Activated CD8-positive, alpha-beta memory T cell treated with anti-CD3 and anti-CD28 coated beads, Interleukin-2, amount 10 ng/mL, durations not matched to agents 7 days and 5 days (primary cell): ENCODE data around the gene MMD. TPM values are rescaled to one million over a fixed set of nuclear protein-coding genes. Genes with fewer than 3 reads are reported as not detected.

ENCODE experiments used
- ATAC-seq: fragments of 150-1000 bp; cut with Tn5 transposase; one replicate; pipeline ENCODE4 v1.10.0; 2021; ENCODE audit warnings: moderate library complexity
- CTCF ChIA-PET: fragments of 350-600 bp; sonication (Branson Sonifier 250); formaldehyde crosslinking; loops from one replicate; lab custom pipeline; 2021; ENCODE audit warnings: antibody characterized with exemption; lab: Charles Lee
- DNase-seq: peaks from one replicate; pipeline ENCODE4 v3.0.0-alpha.2; 2020
- H3K27ac Mint-ChIP-seq: one replicate; pipeline ENCODE4 v1.8.0; 2021; ENCODE audit warnings: mild to moderate bottlenecking, mixed read lengths
- H3K27me3 Mint-ChIP-seq: one replicate; pipeline ENCODE4 v1.8.0; 2021; ENCODE audit warnings: mixed read lengths
- H3K36me3 Mint-ChIP-seq: one replicate; pipeline ENCODE4 v1.8.0; 2021; ENCODE audit warnings: mild to moderate bottlenecking, mixed read lengths
- H3K4me1 Mint-ChIP-seq: one replicate; pipeline ENCODE4 v1.8.0; 2021; ENCODE audit warnings: mixed read lengths
- H3K4me3 Mint-ChIP-seq: one replicate; pipeline ENCODE4 v1.8.0; 2021; ENCODE audit warnings: mild to moderate bottlenecking, moderate library complexity, mixed read lengths
- H3K9me3 Mint-ChIP-seq: one replicate; pipeline ENCODE4 v1.8.0; 2022; ENCODE audit warnings: low read depth, mixed read lengths
- total RNA-seq, 2 experiments: library from RNA; stranded (reverse); gene quantifications; one replicate each; pipeline ENCODE4 v1.2.3, GENCODE V29; 2021

Gene MMD
- total RNA-seq, 2 experiments from 2014 or later, result 41.5 to 41.9 TPM

- DNase-seq (peak; percentile 84), ATAC-seq (peak; percentile 92)
- Mint-ChIP-seq H3K27ac (no peak overlapping the region), H3K4me1 (peaks cover 4% of the 10 kb centered on the region), H3K4me3 (no peak overlapping the region), H3K27me3 (peaks cover 20% of the 10 kb centered on the region), H3K36me3 (peaks cover 8% of the 10 kb centered on the region), H3K9me3 (peaks cover 10% of the 10 kb centered on the region)
- CTCF ChIA-PET, result interaction anchor here (0.8 to 5.5 kb wide), 31 partner anchors 9 to 365 kb away, joined by 3 to 62 read pairs (median 4); no protein-coding TSS in a partner anchor
These were observed 65.0 kb downstream of the MMD start for GRCh38 chr17:55356434-55357328.

GRCh38 chr17:55354941-55355340 lies 66.7 kb downstream of the MMD start:
- peaks cover 15% of the 10 kb centered on the region for H3K4me1 Mint-ChIP-seq
- H3K9me3 Mint-ChIP-seq, result no peaks in the 10 kb centered on the region
- H3K36me3 Mint-ChIP-seq, result no peaks in the 10 kb centered on the region
- peaks cover 8% of the 10 kb centered on the region for H3K27me3 Mint-ChIP-seq
- DNase-seq (no peak), ATAC-seq (no peak)
- H3K27ac Mint-ChIP-seq, result no peak overlapping the region
- CTCF ChIA-PET, result interaction anchor here (0.9 to 5.5 kb wide), 11 partner anchors 10 to 364 kb away, joined by 3 to 62 read pairs (median 4); no protein-coding TSS in a partner anchor
- H3K4me3 Mint-ChIP-seq, result no peak overlapping the region

- Mint-ChIP-seq H3K27me3 (peaks cover 5% of the 10 kb centered on the region), H3K36me3 (no peaks in the 10 kb centered on the region), H3K4me3 (no peak overlapping the region), H3K9me3 (no peaks in the 10 kb centered on the region), H3K4me1 (peaks cover 21% of the 10 kb centered on the region), H3K27ac (no peak overlapping the region)
- ATAC-seq (no peak), DNase-seq (no peak)
- CTCF ChIA-PET, result interaction anchor here (0.9 to 5.5 kb wide), 4 partner anchors 9 to 363 kb away, joined by 3 to 62 read pairs (median 4); no protein-coding TSS in a partner anchor
These were observed 67.6 kb downstream of the MMD start for GRCh38 chr17:55354010-55354409.

- CTCF ChIA-PET, result interaction anchor here (1.9 to 2.9 kb wide), 2 partner anchors 55 to 358 kb away, joined by 5 to 13 read pairs; no protein-coding TSS in a partner anchor
- peaks cover 37% of the 10 kb centered on the region for H3K4me1 Mint-ChIP-seq
These were observed 70.4 kb downstream of the MMD start for GRCh38 chr17:55351226-55351625.

GRCh38 chr17:55350825-55351205 lies 70.8 kb downstream of the MMD start:
- Mint-ChIP-seq H3K9me3 (peaks cover 6% of the 10 kb centered on the region), H3K36me3 (peaks cover 14% of the 10 kb centered on the region), H3K27ac (no peak overlapping the region), H3K27me3 (peaks cover 4% of the 10 kb centered on the region), H3K4me1 (peaks cover 37% of the 10 kb centered on the region), H3K4me3 (no peak overlapping the region)
- DNase-seq, result no peak
- CTCF ChIA-PET, result interaction anchor here (1.9 to 2.9 kb wide), 2 partner anchors 55 to 358 kb away, joined by 5 to 13 read pairs; no protein-coding TSS in a partner anchor
- no peak for ATAC-seq

More at GRCh38 chr17:55351226-55351625, 70.4 kb downstream of the MMD start:
- peaks cover 4% of the 10 kb centered on the region for H3K27me3 Mint-ChIP-seq
- DNase-seq (no peak), ATAC-seq (no peak)
- peaks cover 6% of the 10 kb centered on the region for H3K9me3 Mint-ChIP-seq
- H3K36me3 Mint-ChIP-seq, result peaks cover 13% of the 10 kb centered on the region
- H3K27ac Mint-ChIP-seq, result no peak overlapping the region
- H3K4me3 Mint-ChIP-seq, result no peak overlapping the region

GRCh38 chr17:55348749-55349354 lies 72.8 kb downstream of the MMD start:
- DNase-seq (peak; percentile 54), ATAC-seq (no peak)
- Mint-ChIP-seq H3K9me3 (peaks cover 6% of the 10 kb centered on the region), H3K4me3 (no peak overlapping the region), H3K27me3 (no peaks in the 10 kb centered on the region), H3K36me3 (peaks cover 18% of the 10 kb centered on the region), H3K4me1 (peaks cover 52% of the 10 kb centered on the region), H3K27ac (no peak overlapping the region)
- CTCF ChIA-PET, result interaction anchor here (0.7 to 3.7 kb wide), 20 partner anchors 8 to 363 kb away, joined by 3 to 39 read pairs (median 4); no protein-coding TSS in a partner anchor

- DNase-seq, result no peak
- CTCF ChIA-PET, result interaction anchor here (1.0 to 3.7 kb wide), 13 partner anchors 9 to 362 kb away, joined by 3 to 39 read pairs (median 5); no protein-coding TSS in a partner anchor
- H3K27me3 Mint-ChIP-seq, result no peaks in the 10 kb centered on the region
- no peak for ATAC-seq
- no peak overlapping the region for H3K27ac Mint-ChIP-seq
- H3K4me3 Mint-ChIP-seq, result no peak overlapping the region
- H3K36me3 Mint-ChIP-seq, result peaks cover 18% of the 10 kb centered on the region
- H3K4me1 Mint-ChIP-seq, result peaks cover 67% of the 10 kb centered on the region
- peaks cover 6% of the 10 kb centered on the region for H3K9me3 Mint-ChIP-seq
These were observed 74.3 kb downstream of the MMD start for GRCh38 chr17:55347341-55347740.

GRCh38 chr17:55346658-55347057 lies 75.0 kb downstream of the MMD start:
- peaks cover 19% of the 10 kb centered on the region for H3K36me3 Mint-ChIP-seq
- ATAC-seq (no peak), DNase-seq (no peak)
- H3K27ac Mint-ChIP-seq, result no peak overlapping the region
- no peak overlapping the region for H3K4me3 Mint-ChIP-seq
- peaks cover 2% of the 10 kb centered on the region for H3K27me3 Mint-ChIP-seq
- peaks cover 73% of the 10 kb centered on the region for H3K4me1 Mint-ChIP-seq
- H3K9me3 Mint-ChIP-seq, result peaks cover 6% of the 10 kb centered on the region
- CTCF ChIA-PET, result interaction anchor here (1.1 to 3.7 kb wide), 5 partner anchors 10 to 354 kb away, joined by 3 to 39 read pairs (median 5); no protein-coding TSS in a partner anchor

GRCh38 chr17:55345132-55345531 lies 76.5 kb downstream of the MMD start:
- Mint-ChIP-seq H3K27ac (peak overlapping the region; percentile 81), H3K4me1 (peaks cover 74% of the 10 kb centered on the region), H3K4me3 (no peak overlapping the region), H3K27me3 (peaks cover 7% of the 10 kb centered on the region), H3K36me3 (peaks cover 20% of the 10 kb centered on the region), H3K9me3 (peaks cover 6% of the 10 kb centered on the region)
- no peak for DNase-seq
- no peak for ATAC-seq
- CTCF ChIA-PET, result interaction anchor here (0.9 to 1.9 kb wide), 7 partner anchors 9 to 354 kb away, joined by 3 to 9 read pairs (median 4); no protein-coding TSS in a partner anchor

GRCh38 chr17:55344514-55344997 lies 77.1 kb downstream of the MMD start:
- DNase-seq (peak; percentile 80), ATAC-seq (peak; percentile 90)
- Mint-ChIP-seq H3K4me1 (peaks cover 76% of the 10 kb centered on the region), H3K27me3 (peaks cover 13% of the 10 kb centered on the region), H3K9me3 (peaks cover 6% of the 10 kb centered on the region), H3K27ac (peak overlapping the region; percentile 81), H3K4me3 (peak overlapping the region; percentile 13), H3K36me3 (peaks cover 24% of the 10 kb centered on the region)
- CTCF ChIA-PET, result interaction anchor here (0.9 to 1.9 kb wide), 7 partner anchors 10 to 353 kb away, joined by 3 to 9 read pairs (median 4); no protein-coding TSS in a partner anchor

- Mint-ChIP-seq H3K4me1 (peaks cover 73% of the 10 kb centered on the region), H3K36me3 (peaks cover 25% of the 10 kb centered on the region), H3K4me3 (peak overlapping the region; percentile 13), H3K27me3 (peaks cover 18% of the 10 kb centered on the region), H3K9me3 (peaks cover 6% of the 10 kb centered on the region), H3K27ac (peak overlapping the region; percentile 81)
- peak; percentile 21 for ATAC-seq
- DNase-seq, result no peak
- CTCF ChIA-PET, result interaction anchor here (0.9 to 1.9 kb wide), 6 partner anchors 10 to 353 kb away, joined by 3 to 9 read pairs (median 4); no protein-coding TSS in a partner anchor
These were observed 77.6 kb downstream of the MMD start for GRCh38 chr17:55343900-55344513.

- H3K9me3 Mint-ChIP-seq, result peaks cover 15% of the 10 kb centered on the region
- H3K36me3 Mint-ChIP-seq, result peaks cover 35% of the 10 kb centered on the region
- peaks cover 63% of the 10 kb centered on the region for H3K4me1 Mint-ChIP-seq
- CTCF ChIA-PET, result interaction anchor here (0.8 kb wide), 1 partner anchor 13 kb away, joined by 3 read pairs; no protein-coding TSS in a partner anchor
- H3K27ac Mint-ChIP-seq, result peak overlapping the region; percentile 80
- DNase-seq, result no peak
- peaks cover 27% of the 10 kb centered on the region for H3K27me3 Mint-ChIP-seq
- no peak overlapping the region for H3K4me3 Mint-ChIP-seq
- no peak for ATAC-seq
These were observed 78.6 kb downstream of the MMD start for GRCh38 chr17:55342800-55343585.
